SIG-M5 treated with dmso at 0.1 percent for 504 hours (cell line): ENCODE measurements around the gene NYNRIN.
A peak's percentile ranks its signal among the peaks of the same experiment; 100 is the strongest.

ENCODE experiments used
- DNase-seq: peaks from one replicate; lab custom pipeline; 2025; ENCODE audit not compliant: unreplicated experiment; lab: John Stamatoyannopoulos, UW

NYNRIN gene

DNA sequence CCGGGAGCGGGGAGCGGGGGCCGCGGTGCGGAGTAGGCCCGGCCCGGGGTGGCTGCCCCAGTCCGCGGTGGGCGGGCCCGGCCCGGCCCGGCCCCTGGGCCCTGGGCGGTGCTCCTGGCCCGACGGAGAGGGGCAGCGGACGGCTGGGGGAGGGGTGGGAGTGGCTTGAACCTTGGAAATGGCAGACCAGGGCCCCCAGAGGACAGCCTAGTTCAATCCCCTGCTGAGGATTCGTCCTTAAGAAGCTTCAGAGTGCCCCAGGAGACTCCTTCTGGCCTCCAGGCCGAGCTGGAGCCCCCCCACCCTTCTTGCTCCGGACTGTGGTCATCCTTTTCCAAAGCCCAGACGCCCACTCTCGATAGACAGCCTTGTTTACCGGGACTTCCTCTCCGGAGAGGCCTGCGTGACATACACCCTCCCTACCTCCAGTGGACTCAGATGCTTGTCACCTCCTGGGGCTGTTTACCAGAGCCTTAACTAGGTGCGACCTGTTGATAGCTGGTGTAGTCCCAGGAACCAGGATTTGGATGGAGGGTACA, 31.4 kb downstream of the NYNRIN start:
- peak; percentile 50 for DNase-seq

DNA sequence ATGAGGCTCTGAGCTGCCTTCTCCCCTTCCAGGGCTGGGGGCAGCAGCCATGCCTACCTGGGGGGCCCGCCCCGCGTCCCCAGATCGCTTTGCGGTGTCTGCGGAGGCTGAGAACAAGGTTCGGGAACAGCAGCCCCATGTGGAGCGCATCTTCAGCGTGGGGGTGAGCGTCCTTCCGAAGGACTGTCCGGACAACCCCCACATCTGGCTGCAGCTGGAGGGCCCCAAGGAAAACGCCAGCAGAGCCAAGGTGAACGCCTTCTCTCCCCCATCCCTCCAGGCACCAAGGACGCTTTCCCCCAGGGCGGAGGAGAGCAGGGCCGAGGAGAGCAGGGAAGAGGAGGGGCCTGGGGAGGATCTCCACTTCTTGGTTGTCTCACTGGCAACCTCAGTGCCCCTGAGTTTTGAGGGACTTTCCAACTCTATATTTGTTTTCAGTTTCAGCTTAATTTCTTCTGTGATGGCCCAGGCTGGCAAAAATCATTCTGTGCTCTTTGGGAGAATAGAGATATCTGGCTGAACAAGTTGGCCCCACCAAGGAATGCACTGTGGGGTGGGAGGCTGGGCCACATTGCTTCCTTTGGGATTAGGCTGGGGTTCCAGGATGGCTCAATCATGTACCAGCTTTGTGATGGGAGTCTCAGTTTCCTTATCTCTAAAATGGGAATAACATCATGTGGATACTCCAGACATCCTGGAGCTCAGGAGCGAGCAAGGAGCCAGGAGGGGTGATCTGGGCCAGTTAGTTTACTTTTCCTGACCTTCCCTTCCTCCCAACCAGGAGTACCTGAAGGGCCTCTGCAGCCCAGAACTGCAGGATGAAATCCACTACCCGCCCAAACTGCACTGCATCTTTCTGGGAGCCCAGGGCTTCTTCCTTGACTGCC, 32.1 kb downstream of the NYNRIN start:
- peak; percentile 34 for DNase-seq

DNA sequence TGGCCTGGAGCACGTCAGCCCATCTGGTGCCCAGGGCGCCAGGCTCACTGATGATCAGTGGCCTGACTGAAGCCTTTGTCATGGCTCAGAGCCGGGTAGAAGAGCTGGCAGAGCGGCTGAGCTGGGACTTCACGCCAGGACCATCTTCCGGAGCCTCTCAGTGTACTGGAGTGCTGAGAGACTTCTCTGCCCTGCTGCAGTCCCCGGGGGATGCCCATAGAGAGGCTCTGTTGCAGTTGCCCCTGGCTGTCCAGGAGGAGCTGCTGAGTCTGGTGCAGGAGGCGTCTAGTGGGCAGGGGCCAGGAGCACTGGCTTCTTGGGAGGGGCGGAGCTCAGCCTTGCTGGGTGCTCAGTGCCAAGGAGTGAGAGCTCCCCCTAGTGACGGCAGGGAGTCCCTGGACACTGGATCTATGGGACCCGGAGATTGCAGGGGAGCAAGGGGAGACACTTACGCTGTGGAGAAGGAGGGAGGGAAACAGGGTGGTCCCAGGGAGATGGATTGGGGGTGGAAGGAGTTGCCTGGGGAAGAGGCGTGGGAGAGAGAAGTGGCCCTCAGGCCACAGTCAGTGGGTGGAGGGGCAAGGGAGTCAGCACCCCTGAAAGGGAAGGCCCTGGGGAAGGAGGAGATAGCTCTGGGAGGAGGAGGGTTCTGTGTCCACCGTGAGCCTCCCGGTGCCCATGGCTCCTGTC, 32.9 kb downstream of the NYNRIN start:
- peak; percentile 91 for DNase-seq

GRCh38 chr14:24432259-24433131, 33.7 kb downstream of the NYNRIN start:
- no peak for DNase-seq

GRCh38 chr14:24434036-24434435, 35.2 kb downstream of the NYNRIN start:
- DNase-seq: no peak

- no peak for DNase-seq
These were observed 35.9 kb downstream of the NYNRIN start for GRCh38 chr14:24434676-24435075.

GRCh38 chr14:24435192-24435810, 36.5 kb downstream of the NYNRIN start:
- DNase-seq: no peak

GRCh38 chr14:24435998-24436354, 37.2 kb downstream of the NYNRIN start:
- no peak for DNase-seq

- DNase-seq: peak; percentile 75
These were observed 37.7 kb downstream of the NYNRIN start for GRCh38 chr14:24436355-24437019.

- DNase-seq: no peak
These were observed 38.4 kb downstream of the NYNRIN start for GRCh38 chr14:24437020-24437735.

DNA sequence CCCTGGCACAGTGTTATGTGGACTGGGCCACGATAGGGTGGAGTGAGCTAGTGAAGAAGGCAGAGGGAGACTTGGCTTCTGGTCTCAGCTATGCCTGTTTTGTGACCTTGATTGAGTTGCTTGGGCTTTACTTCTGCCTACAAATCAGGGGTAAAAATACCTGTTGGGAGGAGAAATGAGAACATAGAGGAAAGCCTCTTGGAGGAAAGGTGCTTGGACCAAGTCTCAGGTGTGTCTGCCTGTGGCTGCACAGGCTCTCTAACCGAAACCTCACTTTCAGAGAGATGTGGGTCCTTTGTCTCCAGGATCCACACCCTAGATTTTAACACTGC, 38.9 kb downstream of the NYNRIN start:
- no peak for DNase-seq

- no peak for DNase-seq
These were observed 39.7 kb downstream of the NYNRIN start for GRCh38 chr14:24438223-24439097.

GRCh38 chr14:24439257-24439656, 40.5 kb downstream of the NYNRIN start:
- DNase-seq: no peak

- no peak for DNase-seq
These were observed 41.2 kb downstream of the NYNRIN start for GRCh38 chr14:24439830-24440605.

- no peak for DNase-seq
These were observed 42.0 kb downstream of the NYNRIN start for GRCh38 chr14:24440606-24441399.

DNA sequence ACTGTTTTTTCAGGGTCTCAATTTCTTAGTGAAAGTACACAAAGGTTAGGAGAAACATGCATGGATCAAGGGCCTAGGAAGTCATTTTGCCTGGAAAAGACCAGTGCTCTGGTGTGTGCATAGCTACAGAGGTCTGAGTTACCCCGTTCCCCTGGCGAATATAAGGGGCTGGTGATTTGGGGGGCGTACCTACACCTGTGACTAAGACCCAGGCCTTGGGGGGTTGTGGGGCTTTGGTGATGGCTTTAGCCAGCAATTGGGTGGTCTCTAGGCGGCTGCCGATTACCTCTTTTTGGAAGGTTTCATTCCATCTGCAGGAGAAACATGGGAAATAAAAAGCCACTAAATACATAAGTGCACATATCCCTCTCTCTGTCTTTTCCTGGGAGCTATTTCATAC, 42.7 kb downstream of the NYNRIN start:
- DNase-seq: no peak

GRCh38 chr14:24441904-24442239, 43.1 kb downstream of the NYNRIN start:
- DNase-seq: no peak
